ENCODE measurements around the gene LEFTY2.
"Not testable (repeated sequence)": the region's sequence is repeated elsewhere in the genome, so short reads cannot be mapped to it uniquely, and the experiment has no call there.

Gene LEFTY2

DNA sequence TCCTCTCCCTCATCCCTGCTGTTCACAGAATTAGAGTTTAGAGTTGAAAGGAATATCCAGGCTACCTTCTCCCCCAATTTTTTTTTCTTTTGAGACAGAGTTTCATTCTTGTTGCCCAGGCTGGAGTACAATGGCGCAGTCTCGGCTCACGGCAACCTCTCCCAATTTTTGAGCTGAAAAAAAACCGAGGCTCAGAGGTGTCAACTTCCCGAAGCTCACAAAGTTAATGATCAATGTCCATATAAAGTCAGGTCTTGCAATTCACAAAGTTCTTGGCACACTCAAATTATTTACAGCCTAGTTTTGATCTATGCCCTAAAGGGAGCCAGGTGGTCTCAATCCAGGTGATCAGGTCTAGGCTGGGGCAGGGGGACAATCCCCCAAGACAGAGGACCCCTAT lies 51.3 kb downstream of the LEFTY2 start:
- TF ChIP-seq ZFX (IDR thresholded peaks at IDR 0.05) (no peak), CTCF (conservative IDR thresholded peaks at IDR 0.05) (no peak)
- H3K27ac ChIP-seq = no peak overlapping the region

GRCh38 chr1:225888898-225889601 lies 52.0 kb downstream of the LEFTY2 start, which contains the start of gene LEFTY1:
Gene LEFTY1, minus strand, starts transcription at chr1:225889146. Its CDS starts 80 bp downstream, at chr1:225889066.
- no peak for TF ChIP-seq CTCF (conservative IDR thresholded peaks at IDR 0.05)
- no peak for TF ChIP-seq ZFX (IDR thresholded peaks at IDR 0.05)
- no peak within 1 kb of the TSS for H3K27ac ChIP-seq

DNA sequence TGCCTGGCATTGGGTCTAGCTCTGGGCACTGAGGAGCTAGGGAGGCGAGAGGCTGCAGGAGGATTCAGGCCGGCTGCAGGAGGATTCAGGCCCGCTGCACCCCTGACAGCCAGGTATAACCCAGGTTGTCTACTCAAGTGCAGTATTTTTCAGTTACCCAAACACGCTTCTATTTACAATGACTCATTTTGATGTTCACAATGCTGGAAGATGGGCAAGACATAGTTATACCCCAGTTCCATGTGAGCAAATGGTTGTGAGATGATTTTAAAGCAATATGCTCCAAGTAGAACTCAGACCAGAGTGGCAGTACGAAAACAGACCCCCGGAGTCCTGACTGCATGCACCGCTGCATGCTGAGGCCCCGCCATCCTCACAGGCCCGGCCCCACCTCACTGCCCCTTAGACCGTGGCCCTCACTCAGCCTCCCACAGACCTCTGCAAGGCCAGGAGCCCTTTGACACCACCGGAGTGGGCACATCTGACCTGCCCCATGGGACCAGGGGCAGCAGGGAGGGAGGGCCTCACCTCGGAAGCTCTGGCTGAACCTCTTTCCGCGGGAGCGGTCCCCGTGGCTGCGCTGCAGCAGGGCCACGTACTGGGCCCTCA lies 52.6 kb downstream of the LEFTY2 start:
- TF ChIP-seq ZFX (IDR thresholded peaks at IDR 0.05) (no peak), CTCF (conservative IDR thresholded peaks at IDR 0.05) (no peak)
- no peak overlapping the region for H3K27ac ChIP-seq

DNA sequence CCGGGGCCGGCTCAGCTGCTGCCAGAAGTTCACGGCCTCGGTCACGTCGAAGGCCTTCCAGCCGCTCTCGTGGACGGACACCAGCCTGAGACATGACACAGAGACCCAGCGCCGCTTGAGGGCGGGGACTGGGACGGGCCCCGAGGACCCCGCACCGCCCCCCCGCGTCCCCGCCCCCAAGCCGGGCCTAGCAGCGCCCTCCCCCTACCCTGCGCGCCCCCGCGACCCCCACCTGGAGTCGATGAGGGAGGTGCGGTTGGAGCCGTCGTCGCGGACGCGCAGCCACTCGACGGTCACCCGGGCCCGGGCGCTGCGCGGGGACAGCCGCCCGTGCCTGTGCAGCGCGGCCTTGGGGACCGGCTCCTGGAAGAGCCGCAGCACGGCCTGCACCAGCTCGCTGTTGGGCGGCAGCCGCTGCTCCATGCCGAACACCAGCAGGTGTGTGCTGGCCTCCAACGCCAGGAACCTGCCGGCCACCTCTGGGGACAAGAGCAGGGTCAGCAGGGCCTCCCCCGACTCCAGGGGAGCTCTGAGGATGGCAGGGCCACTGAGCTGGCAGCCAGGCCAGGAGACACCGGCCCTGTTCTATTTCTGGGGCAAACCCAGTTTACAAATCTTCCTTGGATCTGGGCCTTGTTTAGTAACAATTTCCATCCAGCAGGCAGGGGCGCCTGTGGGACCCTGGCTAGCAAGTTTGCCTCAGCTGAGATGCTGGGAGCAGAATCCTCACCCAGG lies 53.3 kb downstream of the LEFTY2 start:
- not testable (repeated sequence) for H3K27ac ChIP-seq

- no peak overlapping the region for H3K27ac ChIP-seq
- TF ChIP-seq CTCF (conservative IDR thresholded peaks at IDR 0.05) = no peak
- TF ChIP-seq ZFX (IDR thresholded peaks at IDR 0.05) = no peak
Measured at GRCh38 chr1:225887030-225887314, 54.0 kb downstream of the LEFTY2 start.

Measured in C4-2B (cell line).